ENCODE data around the gene CACNG6.

CACNG6 gene

GRCh38 chr19:54021363-54021762 is 29.9 kb downstream of the CACNG6 start:
- H3K9me3 ChIP-seq (ENCODE audit: insufficient read depth, low read length, severe bottlenecking): no peaks in the 10 kb centered on the region
- no peak for ATAC-seq (ENCODE audit: insufficient read depth, low read depth)
- H3K27ac ChIP-seq (ENCODE audit: low read length): no peak overlapping the region
- H4K20me1 ChIP-seq (ENCODE audit: insufficient read depth, low read length): no peaks in the 10 kb centered on the region
- H3K36me3 ChIP-seq (ENCODE audit: insufficient read depth, low read length): no peaks in the 10 kb centered on the region
- H3K4me2 ChIP-seq (ENCODE audit: insufficient read depth, low read length): no peak overlapping the region
- no peak overlapping the region for H3K9ac ChIP-seq (ENCODE audit: low read depth, low read length)
- no peaks in the 10 kb centered on the region for H3K27me3 ChIP-seq (ENCODE audit: insufficient read depth, low read length, poor library complexity)
- TF ChIP-seq EZH2 (IDR thresholded peaks at IDR 0.05; ENCODE audit: borderline replicate concordance, low read depth, low read length, severe bottlenecking) (no peak), CTCF (IDR thresholded peaks at IDR 0.05; ENCODE audit: borderline replicate concordance, extremely low read depth, low read length, poor library complexity, severe bottlenecking) (no peak)
- no peaks in the 10 kb centered on the region for H3K79me2 ChIP-seq (ENCODE audit: insufficient read depth, low read length)
- DNase-seq: no peak
- no peaks in the 10 kb centered on the region for H3K4me1 ChIP-seq (ENCODE audit: insufficient read depth, low read length)
- H2AFZ ChIP-seq (ENCODE audit: low read depth, low read length): no peak overlapping the region
- no peak overlapping the region for H3K4me3 ChIP-seq (ENCODE audit: low read depth in 1 of 2, low read length in 2 of 2)

GRCh38 chr19:54021932-54022331 is 30.5 kb downstream of the CACNG6 start:
- no peaks in the 10 kb centered on the region for H3K79me2 ChIP-seq (ENCODE audit: insufficient read depth, low read length)
- no peaks in the 10 kb centered on the region for H3K27me3 ChIP-seq (ENCODE audit: insufficient read depth, low read length, poor library complexity)
- ATAC-seq (ENCODE audit: insufficient read depth, low read depth): no peak
- no peak overlapping the region for H3K4me3 ChIP-seq (ENCODE audit: low read depth in 1 of 2, low read length in 2 of 2)
- no peaks in the 10 kb centered on the region for H4K20me1 ChIP-seq (ENCODE audit: insufficient read depth, low read length)
- H3K4me1 ChIP-seq (ENCODE audit: insufficient read depth, low read length): no peaks in the 10 kb centered on the region
- TF ChIP-seq CTCF (IDR thresholded peaks at IDR 0.05; ENCODE audit: borderline replicate concordance, extremely low read depth, low read length, poor library complexity, severe bottlenecking): no peak
- TF ChIP-seq EZH2 (IDR thresholded peaks at IDR 0.05; ENCODE audit: borderline replicate concordance, low read depth, low read length, severe bottlenecking): no peak
- no peak overlapping the region for H3K27ac ChIP-seq (ENCODE audit: low read length)
- H3K4me2 ChIP-seq (ENCODE audit: insufficient read depth, low read length): no peak overlapping the region
- no peaks in the 10 kb centered on the region for H3K36me3 ChIP-seq (ENCODE audit: insufficient read depth, low read length)
- no peak for DNase-seq
- no peak overlapping the region for H2AFZ ChIP-seq (ENCODE audit: low read depth, low read length)
- H3K9ac ChIP-seq (ENCODE audit: low read depth, low read length): no peak overlapping the region
- no peaks in the 10 kb centered on the region for H3K9me3 ChIP-seq (ENCODE audit: insufficient read depth, low read length, severe bottlenecking)

- no peaks in the 10 kb centered on the region for H4K20me1 ChIP-seq (ENCODE audit: insufficient read depth, low read length)
- no peak overlapping the region for H2AFZ ChIP-seq (ENCODE audit: low read depth, low read length)
- no peak overlapping the region for H3K4me2 ChIP-seq (ENCODE audit: insufficient read depth, low read length)
- ATAC-seq (ENCODE audit: insufficient read depth, low read depth) (no peak), DNase-seq (no peak)
- TF ChIP-seq EZH2 (IDR thresholded peaks at IDR 0.05; ENCODE audit: borderline replicate concordance, low read depth, low read length, severe bottlenecking) (no peak), CTCF (IDR thresholded peaks at IDR 0.05; ENCODE audit: borderline replicate concordance, extremely low read depth, low read length, poor library complexity, severe bottlenecking) (no peak)
- H3K9ac ChIP-seq (ENCODE audit: low read depth, low read length): no peak overlapping the region
- H3K79me2 ChIP-seq (ENCODE audit: insufficient read depth, low read length): no peaks in the 10 kb centered on the region
- H3K4me3 ChIP-seq (ENCODE audit: low read depth in 1 of 2, low read length in 2 of 2): no peak overlapping the region
- H3K27me3 ChIP-seq (ENCODE audit: insufficient read depth, low read length, poor library complexity): no peaks in the 10 kb centered on the region
- H3K9me3 ChIP-seq (ENCODE audit: insufficient read depth, low read length, severe bottlenecking): no peaks in the 10 kb centered on the region
- no peak overlapping the region for H3K27ac ChIP-seq (ENCODE audit: low read length)
- no peaks in the 10 kb centered on the region for H3K36me3 ChIP-seq (ENCODE audit: insufficient read depth, low read length)
- H3K4me1 ChIP-seq (ENCODE audit: insufficient read depth, low read length): no peaks in the 10 kb centered on the region
These were observed 31.8 kb downstream of the CACNG6 start for GRCh38 chr19:54023191-54023590.

GRCh38 chr19:54024660-54025059 is 33.2 kb downstream of the CACNG6 start:
- Histone ChIP-seq H4K20me1 (ENCODE audit: insufficient read depth, low read length) (no peaks in the 10 kb centered on the region), H3K79me2 (ENCODE audit: insufficient read depth, low read length) (no peaks in the 10 kb centered on the region), H2AFZ (ENCODE audit: low read depth, low read length) (no peak overlapping the region), H3K4me3 (ENCODE audit: low read depth in 1 of 2, low read length in 2 of 2) (no peak overlapping the region), H3K9me3 (ENCODE audit: insufficient read depth, low read length, severe bottlenecking) (no peaks in the 10 kb centered on the region), H3K27ac (ENCODE audit: low read length) (no peak overlapping the region), H3K9ac (ENCODE audit: low read depth, low read length) (no peak overlapping the region), H3K27me3 (ENCODE audit: insufficient read depth, low read length, poor library complexity) (no peaks in the 10 kb centered on the region), H3K4me2 (ENCODE audit: insufficient read depth, low read length) (no peak overlapping the region), H3K4me1 (ENCODE audit: insufficient read depth, low read length) (no peaks in the 10 kb centered on the region), H3K36me3 (ENCODE audit: insufficient read depth, low read length) (no peaks in the 10 kb centered on the region)
- ATAC-seq (ENCODE audit: insufficient read depth, low read depth) (no peak), DNase-seq (no peak)
- TF ChIP-seq CTCF (IDR thresholded peaks at IDR 0.05; ENCODE audit: borderline replicate concordance, extremely low read depth, low read length, poor library complexity, severe bottlenecking) (no peak), EZH2 (IDR thresholded peaks at IDR 0.05; ENCODE audit: borderline replicate concordance, low read depth, low read length, severe bottlenecking) (no peak)
